H7 (cell line): Measurements from ENCODE around the gene CCDC32. TPM values are rescaled to one million over a fixed set of nuclear protein-coding genes. Genes with fewer than 3 reads are reported as not detected.

Experiments used
- DNase-seq: peaks from one replicate; pipeline ENCODE4 v3.0.0; 2012
- H3K27me3 ChIP-seq: 2 replicates; pipeline ENCODE4 v1.6.0; 2011; ENCODE audit warnings: mild to moderate bottlenecking, low read length; ENCODE audit not compliant: control insufficient read depth, insufficient read depth
- H3K36me3 ChIP-seq: replicated peaks from 2 replicates; pipeline ENCODE4 v1.5.1; 2011; ENCODE audit warnings: low read length; ENCODE audit not compliant: control insufficient read depth, insufficient read depth
- H3K4me3 ChIP-seq: 2 replicates; pipeline ENCODE4 v1.5.1; 2011; ENCODE audit warnings: low read depth, mild to moderate bottlenecking, control low read depth, low read length, moderate library complexity; ENCODE audit not compliant: insufficient read depth
- total RNA-seq: library from RNA; depleted of rRNA; stranded (reverse); fragments of >200 nt; shearing (Covaris generic); gene quantifications from 2 replicates; pipeline ENCODE4 v1.2.3, GENCODE V29; 2014

CCDC32 gene
- total RNA-seq, 1 experiment from 2014 or later = 17.2 TPM

GRCh38 chr15:40550341-40551037 lies 14.4 kb downstream of the CCDC32 start:
- Histone ChIP-seq H3K4me3 (no peak overlapping the region), H3K27me3 (no peaks in the 10 kb centered on the region), H3K36me3 (no peaks in the 10 kb centered on the region; the same call in 1 of the 2 replicates)
- DNase-seq = no peak

GRCh38 chr15:40549894-40550293 lies 14.9 kb downstream of the CCDC32 start:
- Histone ChIP-seq H3K36me3 (no peaks in the 10 kb centered on the region; the same call in 1 of the 2 replicates), H3K27me3 (no peaks in the 10 kb centered on the region), H3K4me3 (no peak overlapping the region)
- no peak for DNase-seq

GRCh38 chr15:40548610-40549009 lies 16.2 kb downstream of the CCDC32 start:
- DNase-seq = no peak
- no peak overlapping the region for H3K4me3 ChIP-seq
- H3K27me3 ChIP-seq = no peaks in the 10 kb centered on the region
- H3K36me3 ChIP-seq = no peaks in the 10 kb centered on the region; the same call in 1 of the 2 replicates

GRCh38 chr15:40545457-40545856 lies 19.4 kb downstream of the CCDC32 start:
- no peaks in the 10 kb centered on the region for H3K27me3 ChIP-seq
- DNase-seq = peak; percentile 61
- no peak overlapping the region for H3K4me3 ChIP-seq

GRCh38 chr15:40543631-40544294 lies 21.1 kb downstream of the CCDC32 start:
- H3K27me3 ChIP-seq = no peaks in the 10 kb centered on the region
- no peak for DNase-seq
- H3K4me3 ChIP-seq = no peak overlapping the region
- H3K36me3 ChIP-seq = no peaks in the 10 kb centered on the region

More at GRCh38 chr15:40545457-40545856, 19.4 kb downstream of the CCDC32 start:
- no peaks in the 10 kb centered on the region; the same call in 1 of the 2 replicates for H3K36me3 ChIP-seq

- no peaks in the 10 kb centered on the region for H3K36me3 ChIP-seq
- H3K4me3 ChIP-seq = no peak overlapping the region
- no peaks in the 10 kb centered on the region for H3K27me3 ChIP-seq
- DNase-seq = no peak
These were observed 21.8 kb downstream of the CCDC32 start for GRCh38 chr15:40543082-40543481.

- Histone ChIP-seq H3K27me3 (no peaks in the 10 kb centered on the region), H3K36me3 (no peaks in the 10 kb centered on the region), H3K4me3 (no peak overlapping the region)
- DNase-seq = no peak
These were observed 25.9 kb downstream of the CCDC32 start for GRCh38 chr15:40538976-40539375.

GRCh38 chr15:40536501-40536900 lies 28.3 kb downstream of the CCDC32 start:
- no peaks in the 10 kb centered on the region for H3K36me3 ChIP-seq
- DNase-seq = no peak
- H3K27me3 ChIP-seq = no peaks in the 10 kb centered on the region
- H3K4me3 ChIP-seq = no peak overlapping the region

- no peaks in the 10 kb centered on the region for H3K36me3 ChIP-seq
- DNase-seq = no peak
- H3K4me3 ChIP-seq = no peak overlapping the region
- no peaks in the 10 kb centered on the region for H3K27me3 ChIP-seq
These were observed 30.5 kb downstream of the CCDC32 start for GRCh38 chr15:40534371-40534770.

- no peak for DNase-seq
- H3K4me3 ChIP-seq = no peak overlapping the region
These were observed 31.0 kb downstream of the CCDC32 start for GRCh38 chr15:40533763-40534364.

GRCh38 chr15:40528801-40529200 lies 36.0 kb downstream of the CCDC32 start:
- Histone ChIP-seq H3K27me3 (no peaks in the 10 kb centered on the region), H3K36me3 (no peaks in the 10 kb centered on the region), H3K4me3 (no peak overlapping the region)
- no peak for DNase-seq

More at GRCh38 chr15:40533763-40534364, 31.0 kb downstream of the CCDC32 start:
- no peaks in the 10 kb centered on the region for H3K27me3 ChIP-seq
- no peaks in the 10 kb centered on the region for H3K36me3 ChIP-seq

GRCh38 chr15:40525855-40526254 lies 39.0 kb downstream of the CCDC32 start:
- H3K4me3 ChIP-seq = no peak overlapping the region
- no peaks in the 10 kb centered on the region for H3K36me3 ChIP-seq
- H3K27me3 ChIP-seq = no peaks in the 10 kb centered on the region
- no peak for DNase-seq

GRCh38 chr15:40523611-40524010 lies 41.2 kb downstream of the CCDC32 start:
- DNase-seq = no peak
- Histone ChIP-seq H3K4me3 (no peak overlapping the region), H3K27me3 (no peaks in the 10 kb centered on the region), H3K36me3 (no peaks in the 10 kb centered on the region)

- Histone ChIP-seq H3K36me3 (no peaks in the 10 kb centered on the region), H3K27me3 (peaks cover 18% of the 10 kb centered on the region), H3K4me3 (no peak overlapping the region)
- no peak for DNase-seq
These were observed 48.5 kb downstream of the CCDC32 start for GRCh38 chr15:40516322-40516721.

GRCh38 chr15:40513609-40514008 lies 51.2 kb downstream of the CCDC32 start:
- no peak for DNase-seq
- Histone ChIP-seq H3K4me3 (no peak overlapping the region), H3K27me3 (peaks cover 30% of the 10 kb centered on the region), H3K36me3 (no peaks in the 10 kb centered on the region)
